HepG2 (cell line): ENCODE measurements around the gene STX5. TPM values are rescaled to one million over a fixed set of nuclear protein-coding genes. Genes with fewer than 3 reads are reported as not detected.

Source experiments
- CENPX ChIP-seq: sonication (generic); formaldehyde crosslinking; IDR thresholded peaks from 2 replicates; pipeline ENCODE4 v1.9.0; 2021; ENCODE audit warnings: mild to moderate bottlenecking, missing genetic modification reagents, moderate library complexity
- GATAD2A ChIP-seq: IDR thresholded peaks from 2 replicates; pipeline ENCODE4 v1.6.1; 2016
- KDM1A ChIP-seq: IDR thresholded peaks from 2 replicates; pipeline ENCODE4 v1.6.1; 2016; ENCODE audit warnings: missing compliant biosample characterization
- MAX ChIP-seq: IDR thresholded peaks from 2 replicates; pipeline ENCODE4 v1.6.1; 2012; ENCODE audit warnings: inconsistent platforms
- MIXL1 ChIP-seq: IDR thresholded peaks from 2 replicates; pipeline ENCODE4 v1.6.1; 2016
- MNT ChIP-seq: fragments of 450-650 bp; IDR thresholded peaks from 2 replicates; pipeline ENCODE4 v1.6.1; 2016
- NCOA2 ChIP-seq: sonication (generic); formaldehyde crosslinking; IDR thresholded peaks from 2 replicates; pipeline ENCODE4 v1.8.0; 2022; ENCODE audit warnings: inconsistent platforms
- RBM39 ChIP-seq: fragments of 200-400 bp; formaldehyde crosslinking; IDR thresholded peaks from one replicate; pipeline ENCODE4 v1.6.1; 2018; ENCODE audit warnings: antibody characterized with exemption, mild to moderate bottlenecking, low read depth, low read length; ENCODE audit not compliant: poor library complexity, severe bottlenecking
- RNF219 ChIP-seq: sonication (generic); formaldehyde crosslinking; IDR thresholded peaks from 2 replicates; pipeline ENCODE4 v1.5.0; 2020; ENCODE audit warnings: mild to moderate bottlenecking, missing genetic modification reagents
- SATB2 ChIP-seq: sonication (generic); formaldehyde crosslinking; IDR thresholded peaks from 2 replicates; pipeline ENCODE4 v1.5.0; 2020; ENCODE audit warnings: missing genetic modification reagents
- STAT6 ChIP-seq: sonication (generic); formaldehyde crosslinking; IDR thresholded peaks from 2 replicates; pipeline ENCODE4 v1.4.0; 2020; ENCODE audit warnings: missing genetic modification reagents, mild to moderate bottlenecking, borderline replicate concordance
- THAP11 ChIP-seq: IDR thresholded peaks from 2 replicates; pipeline ENCODE4 v1.6.1; 2016; ENCODE audit warnings: missing biosample characterization, missing genetic modification reagents
- TMF1 ChIP-seq: sonication (generic); formaldehyde crosslinking; IDR thresholded peaks from 2 replicates; pipeline ENCODE4 v1.8.1; 2022; ENCODE audit warnings: low read depth, missing genetic modification reagents
- ZMYM4 ChIP-seq: sonication (generic); formaldehyde crosslinking; IDR thresholded peaks from 2 replicates; pipeline ENCODE4 v1.8.1; 2023; ENCODE audit warnings: mild to moderate bottlenecking, missing genetic modification reagents
- ZNF234 ChIP-seq: sonication (generic); formaldehyde crosslinking; conservative IDR thresholded peaks from 2 replicates; pipeline ENCODE4 v1.5.1; 2020; ENCODE audit warnings: mild to moderate bottlenecking, missing genetic modification reagents
- ZNF275 ChIP-seq: sonication (generic); formaldehyde crosslinking; IDR thresholded peaks from 2 replicates; pipeline ENCODE4 v1.8.0; 2022; ENCODE audit warnings: missing genetic modification reagents, mild to moderate bottlenecking, inconsistent platforms, borderline replicate concordance
- ZNF33A ChIP-seq: sonication (generic); formaldehyde crosslinking; IDR thresholded peaks from 2 replicates; pipeline ENCODE4 v1.5.1; 2020; ENCODE audit warnings: missing genetic modification reagents, mild to moderate bottlenecking, moderate library complexity, borderline replicate concordance
- ZNF652 ChIP-seq: IDR thresholded peaks from 2 replicates; pipeline ENCODE4 v1.6.1; 2016; ENCODE audit warnings: low read depth, borderline replicate concordance
- ZNF772 ChIP-seq: sonication (generic); formaldehyde crosslinking; IDR thresholded peaks from 2 replicates; pipeline ENCODE4 v1.5.0; 2020; ENCODE audit warnings: mild to moderate bottlenecking, missing genetic modification reagents
- ZNF800 ChIP-seq: sonication (generic); formaldehyde crosslinking; IDR thresholded peaks from 2 replicates; pipeline ENCODE4 v1.4.0; 2020; ENCODE audit warnings: missing genetic modification reagents
- polyA plus RNA-seq, 8 experiments: library from polyadenylated mRNA; depleted of rRNA in 3 of 8; stranded (reverse) in 7 of 8; unstranded in 1 of 8; fragments of >200 nt; fragmentation: Illumina TruSeq in 4 of 8; extraction: Trizol in 4 of 8; gene quantifications; 2 replicates each; pipeline versions ENCODE4 v1.2.1 to v1.2.3, GENCODE V29; 2011 to 2016; ENCODE audit warnings: low read depth in 4 of 8, missing spikeins in 1 of 8, mixed read lengths in 1 of 8; ENCODE audit not compliant: insufficient read depth in 1 of 8
- total RNA-seq, 5 experiments: library from RNA; depleted of rRNA; stranded (reverse); fragments of >200 nt; fragmentation: Illumina TruSeq; extraction: Trizol; gene quantifications; 2 replicates each; pipeline ENCODE4 v1.2.3, GENCODE V29; 2016; ENCODE audit warnings: low read depth in 1 of 5

STX5 gene
- total and polyA plus RNA-seq, 2 of the 13 experiments (the other 11 are each of a cell fraction or from before 2014, with no cell fraction given), result 26.9 to 30.0 TPM

GRCh38 chr11:62880803-62881578 is 49.1 kb upstream of the STX5 start, which contains the start of gene SLC3A2 (continued):
- peak; percentile 93; the same call in 1 of the 2 replicates for TF ChIP-seq RNF219 (CRISPR knock-in tag)
- TF ChIP-seq TMF1 (CRISPR knock-in tag), result peak; percentile 93
- peak; percentile 38; the same call in 1 of the 2 replicates for TF ChIP-seq NCOA2
- TF ChIP-seq ZNF800 (CRISPR knock-in tag), result no peak; the same call in 1 of the 2 replicates
- TF ChIP-seq KDM1A (CRISPR knock-in tag), result no peak
- TF ChIP-seq ZNF234 (CRISPR knock-in tag), result no peak
- TF ChIP-seq SATB2 (CRISPR knock-in tag), result peak; percentile 78
- no peak; the same call in none of the 2 replicates for TF ChIP-seq ZNF772 (CRISPR knock-in tag)
- TF ChIP-seq ZNF33A (CRISPR knock-in tag), result no peak
- peak; percentile 70 for TF ChIP-seq THAP11 (CRISPR knock-in tag)
- TF ChIP-seq GATAD2A, result no peak; the same call in 1 of the 2 replicates
- TF ChIP-seq MAX, result peak; percentile 80; the same call in 1 of the 2 replicates
- TF ChIP-seq MIXL1 (CRISPR knock-in tag), result no peak; the same call in 1 of the 2 replicates
- peak; percentile 50; the same call in 1 of the 2 replicates for TF ChIP-seq ZNF275
- TF ChIP-seq CENPX (CRISPR knock-in tag), result no peak
- no peak for TF ChIP-seq ZNF652 (CRISPR knock-in tag)
- TF ChIP-seq RBM39, result peak; percentile 91
- TF ChIP-seq ZMYM4 (CRISPR knock-in tag), result peak; percentile 80
- peak; percentile 93 for TF ChIP-seq STAT6 (CRISPR knock-in tag)
- TF ChIP-seq MNT, result no peak
